Psoas muscle (tissue), 8 donors: ENCODE results near the gene CENPQ. TPM values are rescaled to one million over a fixed set of nuclear protein-coding genes. Genes with fewer than 3 reads are reported as not detected.

Experiments
- ATAC-seq, 4 donors: fragments of 200-7000 bp; cut with Tn5 transposase; one replicate each; pipeline ENCODE4 v1.9.1; 2020; ENCODE audit warnings: moderate library complexity in 3 of 4, mild to moderate bottlenecking in 2 of 4
- DNase-seq, 2 donors: peaks; one replicate each; pipeline ENCODE4 v3.0.0-alpha.2; 2020
- H3K27ac ChIP-seq: fragments of 200-600 bp; one replicate; pipeline ENCODE4 v1.8.0; 2022
- H3K27me3 ChIP-seq, 3 donors: fragments of 200-600 bp in 1 of 3; one replicate each; pipeline versions ENCODE4 v1.6.1 to v1.8.0; 2013 to 2022; ENCODE audit warnings: low read length in 2 of 3, mild to moderate bottlenecking in 2 of 3, moderate library complexity in 1 of 3; ENCODE audit not compliant: insufficient read depth in 3 of 3
- H3K36me3 ChIP-seq, 2 donors: fragments of 200-600 bp in 1 of 2; one replicate each; pipeline versions ENCODE4 v1.6.1 to v1.8.0; 2013 to 2022; ENCODE audit warnings: low read depth in 1 of 2, mild to moderate bottlenecking in 1 of 2, moderate library complexity in 1 of 2; ENCODE audit not compliant: insufficient read depth in 1 of 2
- H3K4me1 ChIP-seq: fragments of 200-600 bp; one replicate; pipeline ENCODE4 v1.8.0; 2022
- H3K4me3 ChIP-seq: fragments of 200-600 bp; one replicate; pipeline ENCODE4 v1.8.0; 2022; ENCODE audit warnings: mild to moderate bottlenecking
- H3K9me3 ChIP-seq: fragments of 200-600 bp; one replicate; pipeline ENCODE4 v1.8.0; 2022
- WGBS, 3 donors: extraction: QIAGEN DNeasy Blood & Tissue Kit; methylation state at CpG; one replicate each; pipeline versions ENCODE4 v1.1.6 to v1.1.7; 2013; 5-methylcytosine and 5-hydroxymethylcytosine counted together
- intact Hi-C, 2 donors: fragments of 100-400 bp; cut with DNase I; formaldehyde crosslinking; loops; one replicate each; pipeline versions ENCODE4 v1.11.0 to v1.14.2; 2022
- polyA plus RNA-seq, 3 donors: library from polyadenylated mRNA; stranded (reverse); fragments of 200-250 nt; gene quantifications; one replicate each; pipeline ENCODE4 v1.2.3, GENCODE V29; 2013
- total RNA-seq, 4 donors: library from RNA; stranded (reverse); fragmentation: NEBNext Ultra II Directional in 2 of 4; extraction: Animal tissue kit (Norgen Biotek cat#: 25700) in 2 of 4; gene quantifications; one replicate each; pipeline versions ENCODE4 v1.2.1 to v1.2.4, GENCODE V29; 2021 to 2023
- TF ChIP-seq, protein P1 (sequence below): fragments of 200-600 bp; IDR thresholded peaks from one replicate; pipeline ENCODE4 v1.8.0; 2022; ENCODE audit warnings: antibody characterized with exemption
- donor health status: healthy with polysubstance abuse.
- donor health status: DM: no; HTN: no; CAD: no; lungs with moderate emphysema.
- donor health status: Bipolar disorder and iron deficiency.
- donor health status: healthy.
- donor health status: DM: yes; HTN: yes; CAD: no.
- donor health status: DM: no; HTN: no; CAD: no.
- donor health status: DM: no; HTN: no; CAD: no.
- donor health status: DM: yes; HTN: yes; CAD: no.

Gene CENPQ
- total and polyA plus RNA-seq, 7 donors, result 1.9 to 5.5 (median 3.5) TPM

DNA sequence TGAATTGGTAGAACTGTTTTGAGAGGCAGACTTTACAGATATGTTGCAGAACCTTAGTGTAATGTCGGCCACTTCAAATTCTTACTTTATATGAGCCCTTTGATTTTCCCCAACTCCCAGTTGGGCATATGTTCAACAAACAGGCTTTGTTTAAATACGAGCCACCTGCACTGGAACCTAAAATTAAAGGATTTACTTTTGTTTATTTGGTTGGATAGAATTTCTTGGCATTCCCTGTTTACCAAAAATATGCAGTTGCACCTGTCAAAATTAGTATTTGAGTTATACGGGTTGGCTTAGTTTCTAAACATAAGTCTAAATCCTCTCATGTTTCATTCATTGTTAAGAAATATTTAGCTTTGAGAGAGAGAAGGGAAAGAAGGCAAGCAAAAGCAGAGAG, 34.1 kb downstream of the CENPQ start:
- Histone ChIP-seq H3K27ac (no peak overlapping the region), H3K27me3 (peaks cover 0 to 1% (median 0%) of the 10 kb centered on the region in 3 donors), H3K36me3 (peaks cover 0 to 7% of the 10 kb centered on the region in 2 donors), H3K4me1 (no peaks in the 10 kb centered on the region), H3K9me3 (no peaks in the 10 kb centered on the region), H3K4me3 (no peak overlapping the region)
- WGBS, 3 donors, result 23 to 26% (median 24%) methylated on average over 3 of the region's 3 CpGs
- ATAC-seq (no peak), DNase-seq (no peak)
- TF ChIP-seq, protein P1, sequence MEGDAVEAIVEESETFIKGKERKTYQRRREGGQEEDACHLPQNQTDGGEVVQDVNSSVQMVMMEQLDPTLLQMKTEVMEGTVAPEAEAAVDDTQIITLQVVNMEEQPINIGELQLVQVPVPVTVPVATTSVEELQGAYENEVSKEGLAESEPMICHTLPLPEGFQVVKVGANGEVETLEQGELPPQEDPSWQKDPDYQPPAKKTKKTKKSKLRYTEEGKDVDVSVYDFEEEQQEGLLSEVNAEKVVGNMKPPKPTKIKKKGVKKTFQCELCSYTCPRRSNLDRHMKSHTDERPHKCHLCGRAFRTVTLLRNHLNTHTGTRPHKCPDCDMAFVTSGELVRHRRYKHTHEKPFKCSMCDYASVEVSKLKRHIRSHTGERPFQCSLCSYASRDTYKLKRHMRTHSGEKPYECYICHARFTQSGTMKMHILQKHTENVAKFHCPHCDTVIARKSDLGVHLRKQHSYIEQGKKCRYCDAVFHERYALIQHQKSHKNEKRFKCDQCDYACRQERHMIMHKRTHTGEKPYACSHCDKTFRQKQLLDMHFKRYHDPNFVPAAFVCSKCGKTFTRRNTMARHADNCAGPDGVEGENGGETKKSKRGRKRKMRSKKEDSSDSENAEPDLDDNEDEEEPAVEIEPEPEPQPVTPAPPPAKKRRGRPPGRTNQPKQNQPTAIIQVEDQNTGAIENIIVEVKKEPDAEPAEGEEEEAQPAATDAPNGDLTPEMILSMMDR, result no peak
- intact Hi-C loops, result no loop called here

DNA sequence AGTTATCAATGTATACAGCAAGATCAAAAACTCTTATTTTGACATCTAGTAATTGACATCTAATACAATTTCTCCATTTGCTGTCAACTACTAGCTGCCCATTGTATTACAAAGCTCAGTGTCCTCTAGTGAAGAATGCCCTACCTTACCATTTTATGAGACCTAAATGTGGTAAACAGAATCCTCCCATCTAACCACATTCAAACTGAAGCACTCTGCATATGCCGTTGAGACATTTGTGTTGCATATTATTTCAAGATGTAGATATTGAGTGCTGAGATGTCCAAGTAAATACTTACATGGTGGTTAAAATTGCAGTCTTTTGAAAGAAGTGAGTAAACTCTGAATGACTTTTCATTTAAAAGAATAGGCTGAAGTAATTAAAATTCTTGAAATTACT, 36.0 kb downstream of the CENPQ start:
- intact Hi-C loops, result no loop called here
- DNase-seq, result no peak
- Histone ChIP-seq H3K9me3 (no peaks in the 10 kb centered on the region), H3K27me3 (peaks cover 0 to 1% (median 0%) of the 10 kb centered on the region in 3 donors), H3K27ac (no peak overlapping the region), H3K4me3 (no peak overlapping the region), H3K36me3 (no peaks in the 10 kb centered on the region), H3K4me1 (no peaks in the 10 kb centered on the region)
- ATAC-seq, result no peak
- 80 to 87% (median 81%) methylated on average over 1 of the region's 1 CpG for WGBS, 3 donors
- TF ChIP-seq, protein P1, result no peak

DNA sequence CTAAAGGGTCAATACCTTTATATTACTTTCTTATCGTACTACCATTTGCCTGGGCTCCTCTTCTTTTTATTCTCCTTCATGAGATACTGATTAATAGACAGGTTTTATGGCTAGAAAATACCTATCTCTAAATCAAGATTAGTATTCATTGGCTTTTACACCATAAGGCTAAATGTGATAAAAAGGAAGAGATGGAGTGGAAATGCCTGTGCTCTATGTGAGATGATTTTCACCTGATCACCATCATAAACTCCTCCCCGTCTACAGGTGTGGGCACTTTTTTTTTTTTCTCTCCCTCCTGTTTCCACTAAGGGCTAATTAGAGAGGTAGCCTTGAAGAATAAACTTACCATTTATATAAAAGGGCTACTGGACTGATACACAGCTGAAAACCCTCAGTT, 36.5 kb downstream of the CENPQ start, which contains the start of gene GLYATL3:
Gene GLYATL3, plus strand, starts transcription at position 301 of the 400 bp plus-strand sequence. CDS start 12,068 bp downstream, outside the sequence.
- intact Hi-C loops, result no loop called here
- no peak within 1 kb of the TSS for H3K4me3 ChIP-seq
- TF ChIP-seq, protein P1, result no peak
- no peaks in the 10 kb centered on the region for H3K9me3 ChIP-seq
- WGBS, 3 donors, result 46 to 77% (median 60%) methylated on average over 2 of the region's 2 CpGs
- no peaks in the 10 kb centered on the region for H3K4me1 ChIP-seq
- DNase-seq (no peak), ATAC-seq (no peak)
- no peaks in the 10 kb centered on the region for H3K36me3 ChIP-seq
- peaks cover 0 to 1% (median 0%) of the 10 kb centered on the region in 3 donors for H3K27me3 ChIP-seq
- no peak within 1 kb of the TSS for H3K27ac ChIP-seq

DNA sequence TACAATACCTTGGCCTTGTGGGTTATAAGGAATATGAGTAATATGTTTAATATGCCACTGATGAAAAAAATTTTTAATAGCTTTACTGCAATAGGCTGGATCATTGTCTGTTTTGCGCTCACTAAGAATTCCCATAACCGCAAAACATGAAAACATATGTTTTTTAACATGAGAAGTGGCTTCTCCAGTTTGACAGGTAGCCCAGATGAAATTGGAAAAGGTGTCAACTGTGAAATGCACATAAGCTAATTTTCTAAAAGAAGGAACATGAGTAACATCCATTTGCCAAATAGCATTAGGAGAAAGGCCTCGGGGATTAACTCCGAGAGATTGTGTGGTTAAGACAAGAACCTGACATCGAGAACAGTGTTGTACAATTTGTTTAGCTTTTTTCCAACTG, 41.5 kb downstream of the CENPQ start:
- DNase-seq (no peak), ATAC-seq (no peak)
- Histone ChIP-seq H3K4me1 (no peaks in the 10 kb centered on the region), H3K4me3 (no peak overlapping the region), H3K9me3 (no peaks in the 10 kb centered on the region), H3K36me3 (no peaks in the 10 kb centered on the region), H3K27ac (no peak overlapping the region), H3K27me3 (no peaks in the 10 kb centered on the region)
- WGBS, 3 donors, result 65 to 85% (median 79%) methylated on average over 5 of the region's 5 CpGs
- TF ChIP-seq, protein P1, result no peak
- intact Hi-C loops, result no loop called here

DNA sequence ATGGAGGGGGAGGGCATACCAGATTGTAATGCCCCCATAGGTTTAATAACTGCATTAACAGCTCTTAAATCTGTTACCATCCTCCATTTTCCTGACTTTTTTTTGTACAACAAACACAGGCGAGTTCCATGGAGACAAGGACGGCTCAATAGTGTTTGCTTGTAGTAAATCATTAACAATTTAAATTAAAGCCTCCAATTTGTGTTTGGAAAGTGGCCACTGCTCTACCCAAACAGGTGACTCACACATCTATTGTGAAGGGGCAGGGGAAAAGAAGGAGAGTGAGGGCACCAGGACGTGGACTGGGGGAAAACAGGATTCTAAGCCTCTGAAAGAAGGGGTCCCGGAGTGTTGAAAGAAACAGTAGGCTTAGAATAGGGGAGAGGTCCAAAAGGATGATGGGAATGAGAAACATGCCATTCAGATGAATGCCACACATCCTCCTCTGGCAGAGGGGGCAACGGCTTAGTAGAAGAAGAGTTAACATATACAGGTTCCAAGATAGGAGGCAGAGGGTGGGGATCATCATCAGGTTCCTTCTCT, 43.5 kb downstream of the CENPQ start:
- Histone ChIP-seq H3K4me3 (no peak overlapping the region), H3K27ac (no peak overlapping the region), H3K36me3 (no peaks in the 10 kb centered on the region), H3K27me3 (peaks cover 0 to 2% (median 0%) of the 10 kb centered on the region in 3 donors), H3K4me1 (no peaks in the 10 kb centered on the region), H3K9me3 (no peaks in the 10 kb centered on the region)
- no peak for ATAC-seq
- WGBS, 3 donors, result 75 to 86% (median 85%) methylated on average over 5 of the region's 5 CpGs
- intact Hi-C loops, result no loop called here
- DNase-seq, result no peak
- TF ChIP-seq, protein P1, result no peak
